ENCODE measurements around the gene B4GALNT3.

- TF ChIP-seq CTCF (IDR thresholded peaks at IDR 0.05; ENCODE audit: low read depth, low read length) (no peak), MYC (IDR thresholded peaks at IDR 0.05; ENCODE audit: low read depth, low read length) (no peak), POLR2A (IDR thresholded peaks at IDR 0.05; ENCODE audit: extremely low read depth, insufficient read length) (no peak)
These were observed 83.3 kb downstream of the B4GALNT3 start for GRCh38 chr12:543114-543451.

Data from NB4 (cell line).